Measurements from ENCODE around the gene MLC1. TPM values are rescaled to one million over a fixed set of nuclear protein-coding genes. Genes with fewer than 3 reads are reported as not detected.

The MLC1 gene
- total RNA-seq, 4 donors from 2014 or later = not detected

- no peak for DNase-seq
- no peaks in the 10 kb centered on the region for H3K27me3 ChIP-seq
- H3K27ac ChIP-seq = no peak overlapping the region
- no peak overlapping the region for H3K4me3 ChIP-seq
- H3K9me3 ChIP-seq = no peaks in the 10 kb centered on the region
- H3K4me1 ChIP-seq = no peaks in the 10 kb centered on the region
- TF ChIP-seq POLR2A (IDR thresholded peaks at IDR 0.05) (no peak), CTCF (IDR thresholded peaks at IDR 0.05) (no peak)
- no peaks in the 10 kb centered on the region for H3K36me3 ChIP-seq
Measured at GRCh38 chr22:50067244-50067643, 18.0 kb downstream of the MLC1 start.

GRCh38 chr22:50064453-50064852, 20.8 kb downstream of the MLC1 start:
- H3K4me3 ChIP-seq = no peak overlapping the region
- H3K27me3 ChIP-seq = no peaks in the 10 kb centered on the region
- TF ChIP-seq POLR2A (IDR thresholded peaks at IDR 0.05) (no peak), CTCF (IDR thresholded peaks at IDR 0.05) (no peak)
- H3K4me1 ChIP-seq = no peaks in the 10 kb centered on the region
- H3K9me3 ChIP-seq = no peaks in the 10 kb centered on the region
- no peak for DNase-seq
- H3K36me3 ChIP-seq = no peaks in the 10 kb centered on the region
- no peak overlapping the region for H3K27ac ChIP-seq

GRCh38 chr22:50063589-50064393, 21.4 kb downstream of the MLC1 start:
- TF ChIP-seq POLR2A (IDR thresholded peaks at IDR 0.05) (no peak), CTCF (IDR thresholded peaks at IDR 0.05) (no peak)
- peaks cover 0 to 3% of the 10 kb centered on the region in 2 donors for H3K27me3 ChIP-seq
- no peak for DNase-seq

GRCh38 chr22:50062509-50063135, 22.6 kb downstream of the MLC1 start:
- H3K27me3 ChIP-seq = peaks cover 0 to 8% of the 10 kb centered on the region in 2 donors
- H3K9me3 ChIP-seq = no peaks in the 10 kb centered on the region
- H3K27ac ChIP-seq = no peak overlapping the region
- H3K36me3 ChIP-seq = no peaks in the 10 kb centered on the region
- TF ChIP-seq CTCF (IDR thresholded peaks at IDR 0.05) (no peak), POLR2A (IDR thresholded peaks at IDR 0.05) (no peak)
- no peak overlapping the region for H3K4me3 ChIP-seq
- H3K4me1 ChIP-seq = peaks cover 0 to 5% (median 2%) of the 10 kb centered on the region in 4 donors
- DNase-seq = no peak

More at GRCh38 chr22:50063589-50064393, 21.4 kb downstream of the MLC1 start:
- H3K4me1 ChIP-seq = peaks cover 0 to under 1% (median 0%) of the 10 kb centered on the region in 4 donors
- no peaks in the 10 kb centered on the region for H3K9me3 ChIP-seq
- H3K36me3 ChIP-seq = no peaks in the 10 kb centered on the region
- H3K4me3 ChIP-seq = no peak overlapping the region
- H3K27ac ChIP-seq = no peak overlapping the region

- H3K27me3 ChIP-seq = peaks cover 0 to 8% of the 10 kb centered on the region in 2 donors
- TF ChIP-seq CTCF (IDR thresholded peaks at IDR 0.05) = no peak
- no peak for TF ChIP-seq POLR2A (IDR thresholded peaks at IDR 0.05)
- no peaks in the 10 kb centered on the region for H3K9me3 ChIP-seq
- no peak overlapping the region for H3K27ac ChIP-seq
- H3K4me1 ChIP-seq = peaks cover 0 to 5% (median 2%) of the 10 kb centered on the region in 4 donors
- H3K4me3 ChIP-seq = no peak overlapping the region
- no peak for DNase-seq
- no peaks in the 10 kb centered on the region for H3K36me3 ChIP-seq
Measured at GRCh38 chr22:50061824-50062355, 23.3 kb downstream of the MLC1 start.
